GM18868 (cell line): ENCODE results near the gene ARHGEF12.

Experiments
- ATAC-seq: cut with Tn5 transposase; IDR thresholded peaks from one replicate; pipeline ENCODE4 v1.9.1; 2021; ENCODE audit warnings: mild to moderate bottlenecking, moderate library complexity; ENCODE audit not compliant: unreplicated experiment

ARHGEF12 gene

DNA sequence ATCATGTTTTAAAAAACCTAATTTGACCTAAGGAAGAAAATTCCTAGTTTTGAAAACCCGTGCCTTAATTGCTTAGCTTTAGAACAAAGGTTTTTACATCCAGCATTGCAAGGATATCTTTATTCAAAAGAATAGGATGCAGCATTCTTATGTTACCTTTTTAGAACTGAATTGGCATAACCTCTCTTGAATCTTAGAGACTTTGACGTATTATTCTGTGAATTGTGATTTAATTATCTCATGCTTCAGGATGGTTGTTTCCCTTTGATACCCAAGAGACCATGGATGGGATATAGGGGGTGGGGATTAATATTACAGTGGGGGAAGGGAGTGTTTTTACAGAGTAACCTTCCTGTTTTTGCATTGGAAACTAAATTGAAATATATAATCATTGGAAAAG is 49.4 kb downstream of the ARHGEF12 start:
- no peak for ATAC-seq

DNA sequence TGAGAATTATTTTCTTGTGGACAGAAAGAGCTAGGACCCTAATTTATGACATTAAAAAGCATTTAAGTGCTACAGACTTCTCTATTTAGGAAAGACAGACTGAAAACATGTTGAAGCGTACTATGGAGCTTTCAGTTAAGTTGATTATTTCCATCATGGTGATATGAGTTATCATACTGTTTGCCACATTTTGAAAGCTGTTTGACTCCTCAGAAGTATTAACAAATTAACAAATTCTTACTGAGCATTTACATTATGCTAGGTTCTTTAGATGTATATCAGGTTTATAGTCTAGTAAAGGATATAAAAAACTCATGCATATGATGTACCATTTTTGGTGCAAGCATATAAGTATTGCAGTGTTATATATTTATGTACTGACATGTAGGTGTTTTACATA is 50.1 kb downstream of the ARHGEF12 start:
- ATAC-seq: no peak

DNA sequence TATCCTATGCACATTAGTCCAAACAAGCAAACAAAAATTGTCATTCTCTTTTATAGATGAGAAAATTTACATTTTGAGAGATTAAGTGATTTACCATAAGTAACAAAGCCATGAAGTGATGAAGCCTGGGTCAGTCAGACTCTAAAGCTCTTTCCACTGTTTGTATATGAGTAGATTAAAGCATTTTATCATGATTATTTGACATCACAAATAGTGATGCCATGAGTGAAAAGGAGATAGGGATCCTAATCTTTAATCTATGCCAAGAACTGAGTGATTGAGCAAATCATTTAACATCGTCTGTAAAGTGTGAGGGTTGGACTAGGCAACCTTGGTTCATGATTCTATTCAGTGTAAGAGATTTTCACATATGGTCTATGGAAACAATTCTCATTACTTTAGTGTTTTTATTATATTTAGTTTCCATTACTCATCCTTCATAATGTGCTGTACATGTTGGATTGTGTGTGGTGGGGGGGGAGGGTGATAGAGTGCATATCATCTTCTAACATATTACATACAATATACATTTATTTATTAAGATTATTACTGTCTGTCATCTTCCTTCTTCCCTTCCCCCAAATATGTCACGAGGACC is 50.7 kb downstream of the ARHGEF12 start:
- ATAC-seq: no peak

DNA sequence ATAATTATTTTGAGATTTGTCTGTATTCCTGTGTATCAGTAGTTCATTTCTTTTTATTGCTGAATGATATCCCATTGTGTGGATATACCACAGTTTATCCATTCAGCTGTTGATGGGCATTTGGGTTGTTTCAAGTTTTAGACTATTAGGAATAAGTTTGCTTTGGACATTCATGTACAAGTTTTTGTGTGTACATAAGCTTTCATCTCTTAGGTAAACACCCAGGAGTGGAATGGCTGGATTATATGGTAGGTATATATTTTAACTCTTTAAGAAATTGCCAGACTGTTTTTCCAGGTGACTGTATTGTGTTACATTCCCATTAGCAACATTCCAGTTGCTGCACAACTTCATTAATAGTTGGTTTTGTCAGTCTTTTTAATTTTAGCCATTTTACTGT is 52.0 kb downstream of the ARHGEF12 start:
- no peak for ATAC-seq

DNA sequence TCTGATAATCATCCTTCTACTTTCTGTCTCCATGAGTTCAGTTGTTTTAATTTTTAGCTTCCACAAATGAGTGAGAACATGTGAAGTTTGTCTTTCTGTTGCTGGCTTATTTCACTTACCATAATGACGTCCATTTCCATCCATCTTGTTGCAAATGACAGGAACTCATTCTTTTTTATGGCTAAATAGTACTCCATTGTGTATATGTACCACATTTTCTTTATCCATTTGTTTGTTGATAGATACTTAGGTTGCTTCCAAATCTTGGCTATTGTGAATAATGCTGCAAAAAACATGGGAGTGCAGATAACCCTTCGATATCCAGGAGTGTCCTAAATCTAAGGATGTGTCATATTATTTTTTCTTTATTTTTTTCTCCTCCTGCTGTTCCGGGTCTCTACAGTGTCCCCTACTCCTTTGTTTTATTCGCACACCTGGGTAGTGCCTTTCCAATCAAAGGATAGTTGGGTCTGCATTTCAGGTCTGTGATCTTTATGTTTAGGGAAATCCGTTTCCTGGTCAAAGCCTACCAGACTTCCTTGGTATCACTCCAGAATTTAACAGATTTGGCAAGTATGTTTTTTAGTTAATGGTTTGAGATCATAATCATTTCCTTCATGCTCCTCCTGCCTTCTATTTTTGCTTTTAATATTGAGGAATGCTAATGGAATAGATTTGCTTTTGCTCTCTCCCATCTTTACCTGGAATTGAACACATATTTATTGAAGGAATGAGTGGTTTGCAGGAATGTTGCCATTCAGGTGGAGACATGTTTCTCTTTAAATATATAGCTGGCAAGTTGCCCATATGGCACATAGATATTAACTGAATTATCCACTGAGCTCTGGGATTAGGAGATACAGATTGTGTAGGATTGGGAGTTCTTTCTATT is 53.7 kb downstream of the ARHGEF12 start:
- no peak for ATAC-seq

DNA sequence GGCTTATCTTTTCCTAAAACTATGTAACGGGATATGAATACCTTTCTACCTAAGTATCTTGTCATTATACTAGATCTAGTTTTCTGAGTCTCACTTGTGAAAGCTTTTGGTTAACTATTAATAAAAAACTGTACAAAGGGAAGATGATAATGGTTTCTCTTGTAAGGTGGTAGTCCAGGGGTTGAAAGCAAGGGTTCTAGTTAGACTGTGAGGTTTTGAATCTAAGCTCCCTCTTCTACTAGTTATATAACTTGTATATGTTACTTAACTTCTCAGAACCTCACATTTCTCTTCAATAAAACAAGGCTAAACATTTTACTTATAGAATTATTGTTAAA is 54.3 kb downstream of the ARHGEF12 start:
- no peak for ATAC-seq

DNA sequence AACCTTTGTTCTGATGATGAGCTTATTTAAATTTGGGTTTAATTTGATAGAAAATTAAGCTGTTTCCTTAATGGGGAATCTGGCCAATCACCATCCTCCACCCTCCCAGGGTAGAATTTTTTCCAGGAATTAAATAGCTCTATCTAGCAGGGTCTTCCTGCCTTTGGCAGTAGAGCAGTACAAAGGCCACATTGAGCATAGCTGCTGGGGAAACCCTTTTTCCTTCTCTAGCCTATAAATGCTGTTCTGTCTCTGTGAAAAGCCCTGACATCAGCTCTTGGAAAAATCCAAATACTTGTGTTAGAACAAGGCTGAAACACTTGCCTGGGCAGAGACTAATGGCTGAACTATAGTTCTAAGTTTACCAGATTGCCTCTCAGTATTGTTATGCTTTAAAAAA is 55.1 kb downstream of the ARHGEF12 start:
- ATAC-seq: no peak

DNA sequence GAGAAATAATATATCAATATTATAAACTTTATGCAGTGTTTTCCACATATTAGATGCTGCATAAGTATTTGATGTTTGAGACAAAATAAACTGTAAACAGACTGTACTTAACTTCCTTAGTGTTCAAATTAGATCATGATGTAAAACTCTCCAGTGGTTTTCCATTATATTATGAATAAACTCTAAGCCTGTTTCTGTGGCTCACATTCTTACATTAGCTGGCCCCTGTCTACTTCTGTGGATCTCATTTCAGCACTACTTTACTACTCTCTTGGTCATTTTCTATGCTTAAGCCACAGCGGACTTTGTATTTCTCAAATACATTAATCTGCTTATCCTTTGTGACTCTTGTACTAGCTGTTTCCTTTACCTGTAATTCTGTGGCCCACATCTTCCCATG is 55.6 kb downstream of the ARHGEF12 start:
- no peak for ATAC-seq

DNA sequence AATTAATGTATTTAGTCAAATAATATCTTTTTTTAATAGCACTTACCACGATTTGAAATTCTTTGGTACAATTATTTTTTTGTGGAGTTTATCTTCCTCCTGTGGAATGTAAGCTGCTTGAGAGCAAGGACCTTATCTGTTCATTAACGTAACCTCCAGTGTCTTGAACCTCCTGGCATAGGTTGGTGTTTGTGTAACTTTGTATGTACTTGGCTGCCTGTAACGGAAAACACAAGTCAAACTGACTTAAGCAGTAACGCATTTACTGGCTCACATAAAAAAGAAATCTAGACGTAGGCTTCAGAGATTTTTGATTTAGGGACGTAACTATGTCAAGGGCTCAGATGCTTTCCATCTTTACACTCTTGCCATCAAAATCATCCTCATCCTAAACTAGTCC is 56.1 kb downstream of the ARHGEF12 start:
- no peak for ATAC-seq

DNA sequence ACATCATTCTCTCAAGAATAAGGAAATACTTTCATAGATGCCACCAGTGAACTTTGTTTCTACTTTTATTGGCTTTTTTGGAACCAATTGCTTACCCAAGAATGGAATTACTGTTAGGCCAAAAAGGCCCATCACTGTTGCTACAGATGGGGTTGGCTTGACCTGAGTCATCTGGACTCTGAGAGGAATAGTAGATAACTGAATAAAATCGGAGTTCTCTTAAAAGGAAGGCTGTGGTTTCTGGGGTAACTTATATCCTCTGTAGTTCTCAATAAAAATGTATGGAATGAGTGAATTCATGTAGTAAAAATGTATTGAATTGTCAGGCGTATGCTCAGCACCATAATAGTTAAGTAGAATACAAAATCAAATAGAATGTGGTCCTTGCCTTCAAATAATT is 56.6 kb downstream of the ARHGEF12 start:
- ATAC-seq: no peak

DNA sequence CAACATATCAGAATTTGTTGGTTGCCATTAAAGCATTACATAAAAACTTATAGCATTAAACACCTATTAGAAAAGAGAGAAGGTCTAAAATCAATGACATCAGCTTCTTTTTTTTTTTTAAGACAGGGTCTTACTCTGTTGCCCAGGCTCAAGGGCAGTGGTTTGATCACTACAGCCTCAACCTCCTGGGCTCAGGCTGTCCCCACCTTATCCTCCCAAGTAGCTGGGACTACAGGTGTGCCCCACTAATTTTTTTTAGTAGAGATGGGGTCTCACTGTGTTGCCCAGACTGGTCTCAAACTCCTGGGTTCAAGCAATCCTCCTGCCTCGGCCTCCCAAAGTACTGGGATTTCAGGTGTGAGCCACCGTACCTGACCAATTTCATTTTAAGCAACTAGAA is 57.9 kb downstream of the ARHGEF12 start:
- no peak for ATAC-seq

DNA sequence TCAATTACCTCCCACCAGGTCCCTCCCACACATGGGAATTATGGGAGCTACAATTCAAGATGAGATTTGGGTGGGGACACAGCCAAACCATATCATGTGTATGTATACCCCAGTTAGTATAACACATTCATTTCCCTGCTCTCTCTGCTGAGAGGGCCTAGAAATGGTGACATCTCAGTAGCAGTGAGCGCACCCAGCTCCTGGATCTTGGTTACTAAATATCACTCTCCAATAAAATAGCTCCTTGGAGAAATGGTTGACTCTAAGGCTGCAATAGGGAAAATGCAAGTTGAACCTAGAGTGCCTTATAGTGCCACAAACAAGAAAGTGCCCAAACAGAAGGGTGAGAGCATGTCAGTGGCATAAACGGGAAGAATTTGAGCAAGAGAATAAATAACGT is 59.6 kb downstream of the ARHGEF12 start:
- no peak for ATAC-seq

DNA sequence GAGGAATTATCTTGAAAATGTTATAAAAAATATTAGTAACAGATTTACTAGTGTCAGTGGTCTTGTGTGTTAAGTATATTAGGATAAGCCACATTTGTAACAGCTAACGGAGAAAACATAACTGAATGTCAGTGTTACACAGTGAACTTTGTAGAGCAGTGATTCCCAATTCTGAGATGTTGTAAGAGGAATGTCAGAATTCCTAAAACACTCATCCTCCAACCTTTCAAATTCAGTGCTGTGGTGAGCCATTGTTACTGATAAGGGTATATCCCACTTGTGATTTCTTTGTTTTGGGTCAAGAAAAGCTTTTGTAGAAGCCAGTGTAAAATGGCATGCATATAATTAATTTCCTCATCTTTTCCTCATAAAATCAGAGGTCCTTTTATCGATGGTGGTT is 61.9 kb downstream of the ARHGEF12 start:
- no peak for ATAC-seq

DNA sequence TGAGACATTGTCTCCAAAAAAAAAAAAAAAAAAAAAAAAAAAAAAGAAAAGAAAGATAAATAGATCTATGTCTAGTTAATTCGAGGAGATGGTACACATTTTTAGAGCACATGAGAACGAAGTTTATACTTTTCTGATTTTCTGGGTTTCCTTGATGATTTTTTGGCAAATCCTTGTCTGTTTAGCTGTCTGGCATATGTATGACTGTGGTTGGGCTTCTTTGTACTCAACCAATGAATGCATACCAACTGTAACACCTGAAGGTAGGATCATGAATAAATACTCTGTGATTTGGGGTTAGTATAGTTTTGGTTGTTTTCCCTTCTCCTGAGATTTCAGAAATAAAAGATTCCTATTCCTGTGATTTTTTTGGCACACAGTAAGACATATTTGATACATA is 63.1 kb downstream of the ARHGEF12 start:
- no peak for ATAC-seq

DNA sequence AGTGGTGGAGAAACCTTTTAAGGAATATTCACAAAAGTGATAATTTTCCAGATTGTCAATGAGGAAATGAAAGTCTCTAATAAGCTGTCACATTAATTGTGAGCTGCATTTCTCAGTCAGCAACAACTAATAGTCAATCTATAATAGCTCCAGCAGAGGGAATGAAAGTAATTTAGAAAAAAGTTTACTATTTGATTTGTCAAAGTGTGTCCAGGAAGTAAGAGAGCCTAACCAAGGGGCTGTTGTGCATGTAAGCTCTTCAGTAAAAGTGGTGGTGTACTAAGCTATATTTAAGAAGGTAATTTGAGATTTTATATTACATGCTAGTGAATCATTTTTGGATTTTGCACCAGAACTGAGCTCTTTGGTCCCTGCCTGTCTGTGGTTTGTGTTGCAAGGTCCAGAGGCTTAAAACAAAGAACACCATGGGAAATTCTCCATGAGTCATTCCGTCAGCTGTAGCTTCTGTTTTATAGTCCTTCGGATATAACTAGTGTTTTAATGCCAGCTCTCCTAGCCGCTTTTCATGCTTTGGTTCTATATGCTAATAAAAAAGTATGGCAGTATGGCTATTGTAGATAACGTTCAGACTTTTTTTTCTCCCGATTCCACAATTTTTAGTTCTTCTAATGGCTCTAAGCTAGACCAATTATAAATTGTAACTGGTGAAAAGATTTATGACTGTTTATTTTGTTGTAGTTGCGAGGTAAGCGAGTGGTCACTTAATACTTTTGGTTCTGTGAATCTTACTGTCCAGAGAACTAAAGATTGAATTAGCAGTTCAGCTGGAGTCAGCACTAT is 64.6 kb downstream of the ARHGEF12 start:
- no peak for ATAC-seq

DNA sequence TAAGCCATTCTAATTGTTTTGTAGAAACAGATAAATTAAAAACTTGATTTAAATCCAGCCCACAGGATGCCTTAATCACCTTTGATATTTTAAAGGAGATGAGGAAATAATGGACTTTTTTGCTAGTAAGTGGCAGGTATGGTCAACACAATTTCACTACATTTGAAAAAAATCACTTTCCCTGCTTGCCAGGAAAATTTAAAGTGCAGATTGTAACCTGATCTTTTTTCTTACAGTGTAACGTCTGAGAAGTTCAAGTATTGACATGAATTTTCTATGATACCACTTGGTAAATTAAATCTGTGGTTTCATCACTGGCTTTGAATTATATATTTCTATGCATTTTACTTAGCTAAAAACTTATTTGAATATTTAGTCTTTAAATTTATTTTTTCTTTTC is 65.3 kb downstream of the ARHGEF12 start:
- no peak for ATAC-seq

DNA sequence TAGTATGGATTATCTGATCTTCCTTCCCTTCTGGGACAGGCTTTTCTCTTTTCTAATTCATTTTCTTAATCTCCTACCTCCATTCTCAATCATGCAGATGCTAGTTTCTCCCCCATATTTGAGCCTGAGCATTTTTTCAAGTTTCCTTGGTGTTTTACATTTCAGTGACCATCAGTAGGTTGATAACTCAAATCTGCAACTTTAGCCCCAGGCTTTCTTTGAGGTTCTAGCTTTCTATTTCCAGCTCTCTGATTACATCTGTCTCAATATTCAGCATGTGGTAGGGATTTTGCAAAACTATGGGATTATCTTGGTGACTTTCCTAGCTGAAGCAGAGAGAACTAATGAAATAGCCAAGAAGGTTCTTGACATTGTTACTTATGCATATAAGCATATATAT is 67.8 kb downstream of the ARHGEF12 start:
- no peak for ATAC-seq

DNA sequence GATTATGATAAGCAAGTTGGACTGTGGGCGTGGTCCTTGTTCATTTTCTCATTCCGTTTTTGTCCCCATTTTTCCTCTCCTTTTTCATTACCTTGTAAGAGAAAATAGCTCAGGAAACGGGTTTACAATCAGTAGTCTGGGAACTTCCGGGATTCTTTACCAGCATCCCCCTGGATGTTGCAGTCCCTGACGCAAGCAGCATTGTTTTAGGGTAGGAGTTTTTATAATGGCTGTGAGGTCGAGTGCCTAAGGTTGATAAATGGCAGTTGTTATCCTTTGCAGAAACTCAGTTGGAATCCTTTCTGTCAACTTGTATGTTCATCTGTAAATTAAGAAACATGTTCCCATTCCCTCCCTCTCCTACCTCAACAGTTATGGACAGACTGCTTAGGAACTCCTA is 68.3 kb downstream of the ARHGEF12 start:
- no peak for ATAC-seq

DNA sequence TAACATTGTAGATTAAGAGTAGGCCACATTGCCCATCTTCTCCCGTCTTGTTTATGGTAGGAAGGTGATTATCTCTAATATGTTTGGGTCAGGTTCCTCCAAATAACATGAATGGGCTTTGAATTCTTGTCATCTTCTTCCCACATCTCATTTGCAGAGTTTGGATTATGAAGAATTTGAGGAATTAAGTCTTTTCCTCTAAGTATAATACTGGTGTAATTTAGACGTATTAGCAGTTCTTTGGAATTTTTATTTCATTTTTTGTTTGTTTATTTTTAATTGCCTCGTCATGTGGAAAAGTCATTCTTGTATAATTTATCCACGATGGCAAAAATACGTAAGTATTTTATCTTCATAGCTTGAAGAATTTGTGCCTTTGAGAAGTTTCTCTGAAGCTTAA is 73.4 kb downstream of the ARHGEF12 start:
- ATAC-seq: no peak

DNA sequence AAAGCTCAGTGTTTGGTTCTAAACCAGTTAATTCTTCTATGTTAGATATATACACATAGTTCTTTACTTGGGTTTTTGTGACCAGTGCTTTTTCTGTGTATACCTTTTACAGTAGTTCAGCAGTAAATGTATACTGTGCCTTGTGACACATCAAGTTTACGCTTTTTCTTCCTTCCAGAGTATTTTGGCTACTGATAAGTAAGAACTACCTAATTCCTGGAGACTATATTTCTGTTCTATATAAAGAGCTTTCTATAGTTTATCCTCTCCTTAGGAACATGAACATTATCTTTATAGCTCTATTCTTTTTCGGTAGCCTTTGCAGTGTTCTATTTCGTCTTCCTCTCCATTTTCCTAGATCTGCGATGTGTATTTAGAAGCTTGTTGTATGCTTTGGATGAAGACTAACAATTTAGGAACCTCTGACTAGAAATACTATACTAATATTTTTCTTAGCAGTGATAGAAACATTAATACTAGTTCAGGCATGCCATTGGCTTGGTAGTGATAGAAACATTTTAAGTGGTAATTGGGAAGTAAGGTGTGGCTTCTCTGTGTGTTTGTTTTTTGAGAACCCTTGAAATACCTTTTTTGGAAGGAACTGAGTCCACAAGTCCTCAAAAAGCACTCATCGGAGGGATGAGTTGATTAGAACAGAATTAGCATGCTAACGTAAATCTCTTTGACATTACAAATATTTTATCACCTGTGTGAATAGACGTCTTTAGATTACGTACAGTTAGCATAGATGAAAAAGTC is 74.6 kb downstream of the ARHGEF12 start:
- ATAC-seq: no peak

DNA sequence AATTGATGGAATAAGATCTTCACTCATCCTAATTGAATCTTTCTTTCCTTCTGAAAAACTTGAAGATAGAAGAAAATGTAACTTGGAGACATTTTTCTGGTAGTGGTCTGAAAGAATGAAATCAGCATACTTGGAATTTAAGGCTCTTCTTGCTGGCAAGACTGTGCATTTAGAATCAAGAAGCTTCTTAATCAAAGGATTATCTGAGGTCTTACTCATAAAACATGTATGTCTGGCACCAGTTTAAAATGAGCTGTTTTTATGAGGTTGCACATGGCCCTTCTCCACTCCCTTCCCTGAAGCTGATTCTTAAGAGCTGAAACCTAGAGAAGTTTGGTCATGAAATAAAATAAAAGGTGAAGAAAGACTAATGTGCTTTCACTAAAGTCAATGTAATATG is 77.3 kb downstream of the ARHGEF12 start:
- ATAC-seq: no peak
